ENCODE results near the gene ASIC3.

ASIC3 gene

GRCh38 chr7:151095828-151096475 lies 47.6 kb downstream of the ASIC3 start:
- DNase-seq (ENCODE audit: insufficient read length) (no peak), FAIRE-seq (no peak)
- no peak for TF ChIP-seq POLR2AphosphoS5 (IDR thresholded peaks at IDR 0.05; ENCODE audit: low read depth, low read length)
- no peak for TF ChIP-seq TAF1 (IDR thresholded peaks at IDR 0.05; ENCODE audit: borderline replicate concordance, low read depth, low read length)
- TF ChIP-seq POLR2A (IDR thresholded peaks at IDR 0.05; ENCODE audit: low read depth, low read length), result no peak

GRCh38 chr7:151099486-151100211 lies 51.3 kb downstream of the ASIC3 start:
- no peak for TF ChIP-seq POLR2A (IDR thresholded peaks at IDR 0.05; ENCODE audit: low read depth, low read length)
- TF ChIP-seq POLR2AphosphoS5 (IDR thresholded peaks at IDR 0.05; ENCODE audit: low read depth, low read length), result no peak
- TF ChIP-seq TAF1 (IDR thresholded peaks at IDR 0.05; ENCODE audit: borderline replicate concordance, low read depth, low read length), result no peak
- FAIRE-seq, result no peak
- no peak for DNase-seq (ENCODE audit: insufficient read length)

DNA sequence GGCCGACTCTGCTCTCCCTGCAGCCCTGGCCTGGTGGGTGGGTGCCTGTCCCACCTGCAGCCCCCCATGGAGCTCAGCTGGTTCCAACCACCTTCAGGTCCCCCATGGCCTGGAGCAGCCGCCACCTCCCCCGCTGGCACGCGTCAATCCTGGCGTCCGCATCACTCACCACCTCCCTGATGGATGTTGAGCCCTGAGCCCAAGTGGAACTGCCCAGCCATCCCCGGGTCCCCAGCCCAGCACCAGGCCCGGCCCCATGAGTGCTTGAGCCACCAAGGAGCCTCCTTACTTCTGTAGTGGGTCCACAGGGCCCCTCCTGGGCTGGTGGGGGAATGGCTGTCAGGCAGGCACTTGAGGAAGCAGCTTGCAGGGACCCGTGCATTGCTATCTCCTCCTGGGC lies 52.6 kb downstream of the ASIC3 start:
- no peak for TF ChIP-seq TAF1 (IDR thresholded peaks at IDR 0.05; ENCODE audit: borderline replicate concordance, low read depth, low read length)
- no peak for TF ChIP-seq POLR2A (IDR thresholded peaks at IDR 0.05; ENCODE audit: low read depth, low read length)
- no peak for TF ChIP-seq POLR2AphosphoS5 (IDR thresholded peaks at IDR 0.05; ENCODE audit: low read depth, low read length)
- DNase-seq (ENCODE audit: insufficient read length), result no peak
- FAIRE-seq, result no peak

- FAIRE-seq (no peak), DNase-seq (ENCODE audit: insufficient read length) (no peak)
- no peak for TF ChIP-seq POLR2AphosphoS5 (IDR thresholded peaks at IDR 0.05; ENCODE audit: low read depth, low read length)
- TF ChIP-seq POLR2A (IDR thresholded peaks at IDR 0.05; ENCODE audit: low read depth, low read length), result no peak
- TF ChIP-seq TAF1 (IDR thresholded peaks at IDR 0.05; ENCODE audit: borderline replicate concordance, low read depth, low read length), result no peak
Observed at GRCh38 chr7:151101621-151102396, 53.5 kb downstream of the ASIC3 start.

All from GM12892 (cell line).